CD4-positive, alpha-beta T cell treated with Interleukin-1 beta for 1 hour (primary cell): Measurements from ENCODE around the gene DOCK7.

Experiments
- DNase-seq, 2 donors: peaks; one replicate each; pipeline ENCODE4 v3.0.0-alpha.2; 2020 to 2022

DOCK7 gene

GRCh38 chr1:62439652-62440371, 248.4 kb downstream of the DOCK7 start:
- DNase-seq = no peak

- DNase-seq = no peak
Measured at GRCh38 chr1:62438163-62438562, 250.0 kb downstream of the DOCK7 start.

- peak; percentile 35 to 44 for DNase-seq
Measured at GRCh38 chr1:62437273-62437940, 250.8 kb downstream of the DOCK7 start.

- peak in 1 of 2 donors; percentile 99 for DNase-seq
Measured at GRCh38 chr1:62436466-62437272, 251.5 kb downstream of the DOCK7 start, which contains the start of gene USP1. Gene USP1 (plus strand): TSS chr1:62437049. CDS start chr1:62439868, 2,819 bp downstream.

- DNase-seq = peak in 1 of 2 donors; percentile 99
Measured at GRCh38 chr1:62436039-62436465, 252.1 kb downstream of the DOCK7 start.

GRCh38 chr1:62435231-62436038, 252.8 kb downstream of the DOCK7 start:
- no peak for DNase-seq

GRCh38 chr1:62434618-62435001, 253.6 kb downstream of the DOCK7 start:
- no peak for DNase-seq

- DNase-seq = no peak
Measured at GRCh38 chr1:62433861-62434617, 254.1 kb downstream of the DOCK7 start.

GRCh38 chr1:62429581-62429980, 258.6 kb downstream of the DOCK7 start:
- no peak for DNase-seq

GRCh38 chr1:62428351-62428750, 259.8 kb downstream of the DOCK7 start:
- no peak for DNase-seq

- no peak for DNase-seq
Measured at GRCh38 chr1:62426794-62427193, 261.4 kb downstream of the DOCK7 start.

GRCh38 chr1:62426237-62426636, 261.9 kb downstream of the DOCK7 start:
- DNase-seq = no peak

- no peak for DNase-seq
Measured at GRCh38 chr1:62425041-62425440, 263.1 kb downstream of the DOCK7 start.

GRCh38 chr1:62424411-62424810, 263.8 kb downstream of the DOCK7 start:
- DNase-seq = no peak

GRCh38 chr1:62423580-62424242, 264.5 kb downstream of the DOCK7 start:
- DNase-seq = no peak

GRCh38 chr1:62420214-62420613, 268.0 kb downstream of the DOCK7 start:
- DNase-seq = no peak

- DNase-seq = no peak
Measured at GRCh38 chr1:62417351-62417999, 270.7 kb downstream of the DOCK7 start.

- no peak for DNase-seq
Measured at GRCh38 chr1:62415687-62416086, 272.5 kb downstream of the DOCK7 start.

- peak in 1 of 2 donors; percentile 52 for DNase-seq
Measured at GRCh38 chr1:62407398-62408009, 280.7 kb downstream of the DOCK7 start.

GRCh38 chr1:62406576-62406975, 281.6 kb downstream of the DOCK7 start:
- DNase-seq = no peak
